GM18511 (cell line): ENCODE measurements around the gene ASB2.

Source experiments
- ATAC-seq: cut with Tn5 transposase; IDR thresholded peaks from one replicate; pipeline ENCODE4 v1.9.1; 2021; ENCODE audit warnings: mild to moderate bottlenecking, moderate library complexity; ENCODE audit not compliant: unreplicated experiment

ASB2 gene

DNA sequence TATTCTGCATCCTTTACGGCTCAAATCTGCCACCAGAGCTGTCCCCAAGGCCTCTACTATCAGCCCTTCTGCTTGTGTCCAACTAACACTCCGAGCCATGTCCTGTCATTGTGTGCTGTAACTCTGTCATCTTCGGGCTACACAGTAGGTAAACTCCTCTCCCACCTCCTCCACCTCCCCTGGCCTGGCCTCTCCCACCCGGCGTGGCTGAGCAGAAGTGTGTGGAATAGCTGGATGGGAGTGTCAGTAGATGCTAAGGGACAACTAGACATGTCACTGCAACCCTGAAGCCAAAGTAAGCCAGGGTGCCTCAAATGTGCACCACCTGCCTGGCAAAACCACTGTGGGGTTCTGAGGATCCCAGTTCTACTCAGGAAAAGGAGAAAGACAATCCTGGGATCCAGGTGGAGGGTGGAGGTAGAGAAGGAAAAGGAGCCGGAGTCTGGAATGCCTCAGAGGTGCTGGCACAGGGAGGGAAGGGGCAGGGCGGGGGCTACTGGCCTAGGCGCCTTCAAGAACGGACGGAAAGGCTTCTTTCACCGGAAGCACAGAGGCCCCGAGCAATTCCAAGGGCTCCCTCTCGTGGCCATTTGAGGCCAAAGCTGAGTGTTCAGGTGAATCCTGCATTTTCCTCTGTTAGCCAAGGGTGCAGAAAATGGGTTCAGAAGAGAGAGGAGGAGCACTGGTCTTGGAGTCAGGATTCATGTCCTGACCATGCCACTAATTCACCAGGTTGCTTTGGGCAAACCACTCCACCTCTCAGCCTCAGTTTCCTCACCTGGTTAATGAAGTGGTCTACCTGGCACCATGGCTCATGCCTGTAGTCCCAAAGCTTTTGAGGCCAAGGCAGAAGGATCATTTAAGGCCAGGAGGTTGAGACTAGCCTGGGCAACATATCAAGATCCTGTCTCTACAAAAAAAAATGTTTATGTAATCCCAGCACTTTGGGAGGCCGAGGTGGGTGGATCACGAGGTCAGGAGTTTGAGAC is 69.7 kb downstream of the ASB2 start:
- ATAC-seq = peak; percentile 73

DNA sequence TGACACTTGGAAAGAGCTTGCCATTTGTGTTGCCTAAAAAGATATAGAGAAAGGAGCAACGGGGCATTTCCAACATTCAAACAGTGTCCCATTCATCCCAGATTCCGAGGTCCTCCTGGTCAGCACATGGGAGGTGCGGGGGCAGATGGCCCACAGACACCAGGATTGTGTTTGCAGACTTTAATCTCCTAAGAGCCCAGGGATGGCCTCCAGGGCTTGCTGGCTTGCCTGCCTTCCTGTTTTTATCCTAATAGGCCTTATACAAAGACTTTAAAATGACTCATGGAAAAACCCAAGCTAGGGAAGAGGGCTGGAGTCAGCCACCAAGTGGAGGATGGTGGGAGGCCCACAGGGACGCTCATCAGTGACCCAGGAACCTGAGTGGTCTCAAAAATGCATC is 70.7 kb downstream of the ASB2 start:
- no peak for ATAC-seq

DNA sequence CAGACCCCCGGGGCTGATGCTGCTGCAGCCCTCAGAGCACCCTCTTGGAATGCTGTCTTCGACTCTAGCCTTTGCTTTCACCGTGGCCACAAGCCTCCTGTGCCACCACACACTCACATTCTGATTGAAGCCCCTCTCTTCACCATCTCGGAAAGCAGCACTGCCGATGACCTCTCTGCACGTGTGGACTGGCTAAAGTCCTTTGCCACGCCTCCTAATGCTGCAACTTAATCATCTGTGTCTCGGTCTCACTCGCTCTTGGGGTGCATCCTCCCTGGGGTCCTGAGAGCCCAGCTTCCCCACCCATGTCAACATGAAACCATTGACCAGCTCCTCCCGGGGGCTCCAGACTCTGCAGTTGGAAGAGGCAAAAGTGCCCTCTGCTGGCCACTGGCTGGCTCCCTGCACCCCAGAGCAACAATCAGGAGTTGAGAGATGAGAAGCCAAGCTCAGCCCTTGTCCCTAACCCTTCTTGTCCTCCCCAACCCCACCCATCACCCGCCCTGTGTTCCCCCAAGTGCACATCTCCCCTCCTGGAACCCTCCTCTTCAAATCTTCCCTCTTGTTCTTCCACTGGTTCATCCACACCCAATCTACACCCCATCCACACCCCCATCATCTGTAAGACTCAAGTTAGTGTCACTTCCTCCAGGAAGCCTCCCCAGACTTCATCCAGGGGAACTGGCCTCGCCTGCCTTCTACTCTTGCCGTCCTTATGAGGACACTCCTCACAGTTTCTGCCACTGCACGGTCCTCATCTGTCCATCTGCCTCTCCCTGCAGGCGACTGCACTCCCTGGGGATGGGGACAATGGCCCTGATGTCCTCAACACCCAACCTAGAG is 72.8 kb downstream of the ASB2 start:
- ATAC-seq = no peak

DNA sequence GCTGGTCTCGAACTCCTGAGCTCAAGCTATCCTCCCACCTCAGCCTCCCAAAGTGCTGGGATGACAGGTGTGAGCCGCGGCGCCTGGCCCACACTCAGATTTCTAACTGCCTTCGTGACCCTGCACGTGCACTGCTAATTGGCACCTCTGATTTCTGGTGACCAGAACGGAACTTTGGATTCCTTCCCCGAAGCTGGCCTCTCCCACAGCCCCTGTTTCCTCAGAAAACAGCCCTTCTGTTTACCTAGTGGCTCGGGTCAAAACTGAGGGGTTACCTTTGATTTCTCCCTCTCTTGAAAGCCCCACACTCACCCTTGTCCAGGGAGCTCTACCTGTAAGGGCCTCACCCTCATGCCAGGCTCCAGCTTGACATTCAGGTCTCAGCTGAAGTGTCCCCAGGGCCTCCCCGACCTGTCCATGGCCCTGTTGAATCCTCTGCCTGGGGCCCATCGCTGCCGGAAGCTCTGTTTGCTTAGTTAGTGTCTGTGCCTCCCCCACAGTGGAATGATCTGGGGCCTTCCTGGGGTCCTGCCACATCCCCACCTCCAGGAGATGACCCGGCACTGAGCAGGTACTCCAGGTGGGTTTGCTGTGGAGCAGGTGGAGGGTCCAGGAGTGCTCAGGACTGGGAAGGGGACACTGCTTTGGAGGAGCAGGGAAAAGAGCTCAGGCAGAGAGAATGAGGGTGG is 73.6 kb downstream of the ASB2 start:
- ATAC-seq = no peak

DNA sequence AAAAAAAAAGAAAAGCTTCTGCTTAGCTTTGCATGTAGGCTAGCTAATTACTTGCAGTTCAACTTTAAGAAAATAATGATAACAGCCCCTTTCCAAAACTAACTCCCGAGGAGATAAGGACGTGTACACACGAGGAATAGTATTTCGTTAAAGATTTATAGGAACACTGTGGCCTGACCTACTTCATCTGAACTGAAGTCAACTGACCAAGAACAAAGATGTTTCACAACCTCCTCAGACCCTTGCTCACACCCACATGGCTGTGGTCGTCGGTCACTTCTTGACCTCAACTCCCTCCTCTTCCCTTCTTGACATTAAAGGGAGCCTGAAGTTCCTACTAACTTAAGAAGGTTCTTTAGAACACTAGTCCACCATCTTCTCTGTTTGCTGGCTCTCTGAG is 74.6 kb downstream of the ASB2 start:
- ATAC-seq = no peak

DNA sequence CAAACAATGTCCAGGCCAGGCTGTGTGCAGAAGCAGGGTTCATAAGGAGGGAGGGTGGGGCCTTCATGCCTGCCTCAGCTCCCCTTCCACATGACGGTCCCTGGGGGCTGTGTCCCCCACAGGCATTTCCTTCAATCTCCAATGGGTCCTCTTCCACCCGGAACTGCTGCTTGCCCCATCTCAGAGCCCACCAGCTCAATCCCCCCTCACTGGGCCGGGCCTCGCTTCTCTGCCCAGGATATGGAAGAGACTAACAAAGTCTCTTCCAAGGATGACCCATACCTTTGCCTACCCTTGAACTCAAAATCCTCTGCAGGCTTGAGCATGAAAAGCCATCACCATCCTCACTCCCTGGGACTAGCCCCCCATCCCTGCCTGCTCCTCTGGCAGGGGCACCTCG is 77.6 kb downstream of the ASB2 start:
- ATAC-seq = no peak

DNA sequence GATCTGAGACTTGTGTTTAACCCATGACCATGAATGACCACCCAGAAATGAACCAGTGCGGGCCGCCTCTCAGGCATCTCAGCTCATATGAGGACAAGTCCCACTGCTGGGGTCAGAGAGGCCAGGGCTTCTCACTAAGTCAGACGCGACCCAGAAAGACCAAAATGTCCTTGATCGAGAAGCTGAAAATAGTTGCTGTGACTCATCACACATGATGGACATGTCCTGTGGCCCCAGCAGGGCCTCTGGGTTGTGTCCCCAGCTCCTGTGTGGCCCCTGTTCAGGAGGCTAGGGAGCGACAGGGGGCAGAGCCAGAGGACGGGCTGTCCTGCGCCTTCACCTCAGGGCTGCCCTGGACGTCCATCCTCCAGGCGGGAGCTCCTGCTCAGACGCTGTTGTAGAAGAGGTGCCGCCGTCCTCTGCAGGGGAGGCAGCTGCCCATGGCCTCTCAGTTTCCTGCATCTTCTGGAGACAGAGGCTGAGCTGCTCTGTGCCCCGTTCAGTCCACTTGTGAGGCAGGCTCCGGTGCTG is 78.2 kb downstream of the ASB2 start:
- ATAC-seq = no peak

DNA sequence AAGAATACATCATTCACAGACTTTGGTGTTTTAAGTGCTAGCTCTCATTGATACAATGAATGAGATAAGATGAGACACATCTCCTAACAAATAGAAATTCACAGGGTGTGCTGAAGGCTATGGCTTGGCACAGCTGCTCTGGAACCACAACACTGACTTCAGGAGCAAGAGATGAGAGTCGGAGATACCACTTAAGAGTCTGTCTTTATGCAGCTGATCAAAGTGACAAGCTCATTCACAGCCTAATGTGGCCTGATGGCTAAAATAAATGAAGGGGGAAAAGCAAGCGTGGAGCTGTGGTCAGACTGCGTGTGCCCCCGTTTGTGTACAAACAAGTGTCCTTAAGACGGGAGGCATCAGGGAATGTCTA is 78.9 kb downstream of the ASB2 start:
- ATAC-seq = no peak

DNA sequence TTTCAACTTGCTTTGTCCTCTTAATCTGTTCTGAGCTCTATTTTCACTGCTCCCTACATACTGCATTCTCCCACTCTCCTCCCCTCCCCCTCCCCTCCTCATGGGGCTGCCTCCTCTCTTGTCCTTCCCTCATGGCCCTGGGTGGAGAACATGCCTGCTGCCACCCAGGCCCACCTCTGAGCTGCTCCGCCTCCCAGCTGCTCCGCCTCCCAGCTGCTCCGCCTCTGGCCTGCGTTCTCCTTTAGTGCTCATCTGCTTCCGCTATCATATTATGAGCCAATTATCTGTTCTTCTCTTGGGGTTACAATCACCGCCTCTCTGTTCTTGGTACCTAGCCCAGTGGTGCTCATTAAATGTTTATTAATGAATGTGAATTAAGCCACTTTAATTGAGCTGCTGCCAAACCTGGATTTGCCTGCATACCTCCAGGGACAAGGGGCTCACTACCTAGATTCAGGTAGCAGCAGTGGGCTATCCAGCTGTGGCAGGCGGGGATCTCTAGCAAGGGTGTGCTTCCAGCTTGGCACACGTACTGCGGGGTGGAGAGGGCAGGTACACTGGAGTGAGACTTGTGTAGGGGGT is 81.3 kb downstream of the ASB2 start:
- ATAC-seq = no peak

DNA sequence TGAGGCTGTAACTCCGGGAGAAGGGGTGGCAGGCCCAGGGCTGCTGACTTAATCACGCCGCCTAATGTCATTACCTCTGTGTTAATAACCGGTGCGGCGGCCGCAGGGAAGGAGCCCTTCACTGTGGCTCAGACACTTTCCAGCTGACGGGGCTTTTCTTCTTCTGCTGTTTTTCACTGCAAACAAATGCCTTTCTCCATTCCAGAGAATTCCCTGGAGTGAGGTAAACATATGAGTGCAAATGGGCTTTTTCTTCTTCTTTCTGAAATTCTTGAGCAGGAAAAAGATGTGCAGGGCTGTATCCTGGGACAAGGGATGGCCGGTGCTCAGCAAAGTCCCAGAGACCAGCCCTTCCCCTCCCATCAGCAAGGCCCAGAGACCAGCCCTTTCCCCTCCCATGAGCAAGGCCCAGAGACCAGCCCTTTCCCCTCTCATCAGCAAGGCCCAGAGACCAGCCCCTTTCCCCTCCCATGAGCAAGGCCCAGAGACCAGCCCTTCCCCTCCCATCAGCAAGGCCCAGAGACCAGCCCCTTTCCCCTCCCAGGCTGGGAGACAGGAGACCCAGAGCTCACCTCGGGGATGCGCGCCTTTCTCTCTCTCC is 82.6 kb downstream of the ASB2 start:
- no peak for ATAC-seq

DNA sequence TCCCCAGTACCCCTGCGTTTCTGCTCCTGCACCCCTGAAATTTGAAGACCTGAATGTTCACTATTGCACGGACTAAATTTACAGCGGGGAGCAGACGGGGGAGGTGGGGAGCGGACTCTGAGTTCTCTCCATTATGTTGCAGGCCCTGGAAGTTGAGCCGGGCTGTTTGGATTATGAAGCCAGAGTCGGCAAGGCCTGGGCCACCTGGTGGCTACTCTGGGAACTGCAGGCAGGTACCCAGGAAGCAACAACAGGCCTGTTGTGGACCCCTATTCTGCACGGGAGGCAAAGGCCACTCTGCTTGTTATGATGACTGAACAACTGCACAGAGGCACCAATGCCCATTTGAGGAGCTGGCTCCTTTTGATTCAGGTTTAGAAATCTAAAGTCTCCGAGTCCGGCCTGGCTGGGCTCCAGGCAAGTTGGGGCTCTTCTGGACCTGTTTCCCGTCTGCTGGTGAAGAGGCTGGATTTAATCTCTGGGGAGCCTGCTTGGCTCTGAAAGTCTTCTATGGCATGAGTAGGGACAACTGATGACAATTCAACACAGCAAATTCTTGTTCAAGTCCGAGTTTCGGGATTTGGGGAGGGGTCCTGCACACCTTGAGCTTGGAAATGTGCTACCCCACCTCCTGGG is 83.3 kb downstream of the ASB2 start:
- ATAC-seq = no peak

DNA sequence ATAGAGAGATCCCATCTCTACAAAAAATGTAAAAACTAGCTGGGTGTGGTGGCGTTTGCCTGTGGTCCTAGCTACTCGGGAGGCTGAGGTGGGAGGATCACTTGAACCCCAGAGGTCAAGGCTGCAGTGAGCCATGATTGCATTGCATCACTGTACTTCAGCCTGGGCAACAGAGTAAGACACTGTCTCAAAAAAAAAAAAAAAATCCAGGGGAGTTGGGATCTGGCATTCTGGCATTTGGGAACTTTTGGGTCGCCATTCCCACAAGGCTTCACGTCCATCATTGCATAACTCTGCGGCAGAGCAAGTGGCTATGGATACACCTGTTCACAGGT is 83.9 kb downstream of the ASB2 start:
- ATAC-seq = no peak

DNA sequence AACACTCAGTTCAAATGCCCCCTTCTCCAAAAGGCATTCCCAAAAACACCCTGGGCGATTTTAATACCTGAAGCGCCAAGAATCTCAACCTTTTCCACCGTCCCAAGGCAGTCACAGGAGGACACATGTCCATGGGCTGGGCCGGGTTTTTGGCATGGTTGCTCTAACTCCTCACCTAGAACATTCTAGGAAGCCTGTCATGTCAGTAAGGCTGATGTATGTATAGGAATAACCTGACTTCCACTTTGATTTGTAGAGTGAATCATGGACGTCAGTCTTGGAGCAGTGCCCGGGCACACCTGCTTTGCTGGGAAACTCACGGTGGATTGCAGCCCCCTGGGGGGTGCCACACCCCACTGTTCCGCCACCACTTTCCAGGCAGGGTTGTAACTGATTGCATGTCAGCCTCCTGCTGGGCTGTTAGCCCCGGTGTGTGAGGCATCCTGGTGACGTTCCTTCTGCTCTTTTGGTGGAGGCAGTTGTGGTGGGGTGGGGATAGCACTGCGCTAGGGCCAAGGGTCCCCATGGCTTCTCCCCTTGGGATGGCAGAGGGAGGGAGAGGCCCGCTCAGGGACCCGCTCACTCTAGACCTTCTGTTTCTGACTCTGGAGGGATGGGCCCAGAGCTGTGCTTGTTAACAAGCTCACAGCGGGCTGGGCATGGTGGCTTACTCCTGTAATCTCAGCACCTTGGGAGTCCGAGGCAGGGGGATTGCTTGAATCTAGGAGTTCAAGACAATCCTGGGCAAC is 84.4 kb downstream of the ASB2 start:
- ATAC-seq = no peak

DNA sequence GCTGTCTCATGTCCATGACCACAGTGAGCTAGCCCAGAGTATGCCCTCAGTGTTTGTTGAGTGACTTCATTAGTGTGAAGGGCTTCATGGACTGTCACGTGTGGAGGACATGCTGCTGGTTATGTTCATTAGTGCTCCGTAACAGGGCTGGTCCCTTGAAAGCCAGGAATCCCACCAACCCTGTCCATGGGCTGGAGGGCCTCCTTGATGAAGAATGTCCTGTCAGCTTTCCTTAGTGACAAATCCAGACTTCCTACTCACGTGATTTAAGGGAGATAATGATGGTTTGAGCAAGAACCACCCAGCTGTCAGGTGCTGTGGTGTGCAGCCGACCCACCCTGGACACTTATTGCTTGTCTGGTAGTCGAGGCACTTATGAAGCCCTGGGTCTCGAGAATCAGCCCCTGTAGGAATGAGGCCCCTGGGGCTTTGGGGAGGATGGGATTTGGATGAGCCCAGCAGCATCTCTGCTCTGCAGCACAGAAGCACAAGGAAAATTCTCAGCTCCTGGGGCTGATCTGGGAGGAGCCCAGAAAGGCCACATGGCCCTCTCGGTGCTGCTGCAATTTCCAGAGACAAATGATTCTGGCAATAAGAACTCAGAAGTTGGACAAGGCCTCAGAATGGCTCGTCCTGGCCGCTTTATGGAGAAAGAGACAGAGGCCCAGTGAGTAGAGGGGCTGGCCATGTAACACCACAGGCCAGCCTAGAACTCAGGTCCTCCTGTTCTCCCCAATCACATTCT is 86.5 kb downstream of the ASB2 start:
- no peak for ATAC-seq

DNA sequence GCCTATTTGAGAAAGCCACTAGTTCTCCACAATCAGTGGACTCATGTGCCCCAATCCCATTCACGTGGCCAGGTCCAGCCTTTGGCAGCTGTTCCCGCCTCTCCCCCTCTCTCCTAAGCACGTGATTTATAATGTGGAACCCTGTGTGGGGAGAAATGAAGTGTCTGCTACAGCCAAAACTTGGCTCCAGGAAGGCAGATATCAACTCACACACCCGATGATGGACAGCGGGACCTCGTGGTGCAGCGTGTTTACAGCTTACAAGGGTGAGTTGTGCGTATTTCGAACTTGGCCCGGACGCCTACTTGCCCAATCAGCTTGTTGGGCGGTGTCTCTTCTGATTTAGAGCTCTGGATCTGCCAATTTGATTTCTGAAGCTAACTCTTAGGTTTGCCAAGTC is 87.4 kb downstream of the ASB2 start:
- no peak for ATAC-seq

DNA sequence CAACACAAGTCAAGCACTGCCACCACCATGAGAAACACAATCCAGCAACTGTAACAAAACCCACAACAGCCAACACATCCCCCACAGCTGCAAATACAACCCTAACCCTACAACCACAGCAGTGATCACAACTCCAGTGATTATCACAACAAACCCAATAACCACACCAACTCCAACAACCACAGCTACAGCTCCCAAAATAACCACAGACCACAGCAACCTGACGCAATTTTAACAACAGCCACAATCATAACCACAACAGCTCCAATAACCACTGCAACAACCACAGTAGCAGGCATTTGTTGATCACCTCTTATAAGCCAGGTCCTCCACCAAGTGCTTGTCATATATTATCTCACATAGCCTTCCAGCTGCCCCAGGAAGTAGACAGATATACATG is 91.4 kb downstream of the ASB2 start:
- no peak for ATAC-seq
